OCI-LY1 (cell line): ENCODE data around the gene KANK4.

ENCODE experiments used
- H2AFZ ChIP-seq: fragments of 200-600 bp; sonication (generic), shearing (Covaris generic); 2 replicates; pipeline ENCODE4 v1.6.0; 2014; ENCODE audit warnings: antibody characterized with exemption, mild to moderate bottlenecking, low read length
- H3F3A ChIP-seq: fragments of 200-600 bp; sonication (generic), shearing (Covaris generic); 2 replicates; pipeline ENCODE4 v1.6.0; 2014; ENCODE audit warnings: mild to moderate bottlenecking, antibody characterized with exemption, low read length, moderate library complexity; ENCODE audit not compliant: insufficient read depth
- H3K27ac ChIP-seq: fragments of 200-600 bp; sonication (generic); 2 replicates; pipeline ENCODE4 v1.5.1; 2014; ENCODE audit warnings: low read length, mixed run types, mild to moderate bottlenecking, low read depth; ENCODE audit not compliant: poor library complexity, severe bottlenecking
- H3K27me3 ChIP-seq: fragments of 200-600 bp; sonication (generic); 2 replicates; pipeline ENCODE4 v1.6.0; 2014; ENCODE audit warnings: antibody characterized with exemption, mild to moderate bottlenecking, low read length, moderate library complexity; ENCODE audit not compliant: insufficient read depth
- H3K36me3 ChIP-seq: fragments of 200-600 bp; sonication (generic); 2 replicates; pipeline ENCODE4 v1.6.1; 2014; ENCODE audit warnings: mild to moderate bottlenecking, antibody characterized with exemption, low read length, moderate library complexity, mixed read lengths; ENCODE audit not compliant: insufficient read depth
- H3K4me1 ChIP-seq: fragments of 200-600 bp; sonication (generic); 2 replicates; pipeline ENCODE4 v1.5.1; 2014; ENCODE audit warnings: mild to moderate bottlenecking, low read length, moderate library complexity; ENCODE audit not compliant: insufficient read depth, severe bottlenecking
- H3K4me2 ChIP-seq: fragments of 200-600 bp; sonication (generic), shearing (Covaris generic); 2 replicates; pipeline ENCODE4 v1.6.1; 2014; ENCODE audit warnings: low read length
- H3K4me3 ChIP-seq: fragments of 200-600 bp; sonication (generic); 2 replicates; pipeline ENCODE4 v1.5.1; 2014; ENCODE audit warnings: low read length, low read depth, mild to moderate bottlenecking, mixed read lengths; ENCODE audit not compliant: poor library complexity, severe bottlenecking
- H3K79me2 ChIP-seq: fragments of 200-600 bp; shearing (Covaris generic); 2 replicates; pipeline ENCODE4 v1.6.1; 2016; ENCODE audit warnings: mixed run types, low read length, mixed read lengths; ENCODE audit not compliant: insufficient read depth
- H3K9ac ChIP-seq: fragments of 200-600 bp; sonication (generic), shearing (Covaris generic); 2 replicates; pipeline ENCODE4 v1.6.1; 2014; ENCODE audit warnings: mild to moderate bottlenecking, low read length, mixed read lengths
- H3K9me2 ChIP-seq: fragments of 200-600 bp; sonication (generic), shearing (Covaris generic); 2 replicates; pipeline ENCODE4 v1.6.1; 2014; ENCODE audit warnings: low read depth, mild to moderate bottlenecking, low read length, mixed read lengths
- H3K9me3 ChIP-seq: fragments of 200-600 bp; shearing (Covaris generic); 2 replicates; pipeline ENCODE4 v1.6.1; 2014; ENCODE audit warnings: low read length, mixed read lengths
- H4K20me1 ChIP-seq: fragments of 200-600 bp; sonication (generic), shearing (Covaris generic); 2 replicates; pipeline ENCODE4 v1.6.0; 2016; ENCODE audit warnings: mild to moderate bottlenecking, low read length; ENCODE audit not compliant: insufficient read depth
- EZH2 ChIP-seq: fragments of 200-600 bp; sonication (generic), shearing (Covaris generic); IDR thresholded peaks from 2 replicates; pipeline ENCODE4 v1.8.0; 2017; ENCODE audit warnings: borderline replicate concordance, mixed run types, mild to moderate bottlenecking, antibody characterized with exemption, low read length, moderate library complexity, mixed read lengths
- TF ChIP-seq, protein P1 (sequence below): fragments of 200-600 bp; sonication (generic), shearing (Covaris generic); IDR thresholded peaks from 2 replicates; pipeline ENCODE4 v1.5.1; 2017; ENCODE audit warnings: mild to moderate bottlenecking, antibody characterized with exemption, low read length, moderate library complexity, mixed read lengths

KANK4 gene

GRCh38 chr1:62260688-62261087, 58.5 kb downstream of the KANK4 start:
- H3F3A ChIP-seq = no peaks in the 10 kb centered on the region
- no peaks in the 10 kb centered on the region for H3K9me3 ChIP-seq
- H3K36me3 ChIP-seq = no peaks in the 10 kb centered on the region
- H3K79me2 ChIP-seq = no peaks in the 10 kb centered on the region
- no peak overlapping the region for H3K4me2 ChIP-seq
- no peak overlapping the region for H3K27ac ChIP-seq
- no peak overlapping the region for H2AFZ ChIP-seq
- H3K9ac ChIP-seq = no peak overlapping the region
- no peaks in the 10 kb centered on the region for H3K9me2 ChIP-seq
- no peak overlapping the region for H3K4me3 ChIP-seq
- no peaks in the 10 kb centered on the region for H4K20me1 ChIP-seq
- H3K27me3 ChIP-seq = no peaks in the 10 kb centered on the region
- TF ChIP-seq, protein P1, sequence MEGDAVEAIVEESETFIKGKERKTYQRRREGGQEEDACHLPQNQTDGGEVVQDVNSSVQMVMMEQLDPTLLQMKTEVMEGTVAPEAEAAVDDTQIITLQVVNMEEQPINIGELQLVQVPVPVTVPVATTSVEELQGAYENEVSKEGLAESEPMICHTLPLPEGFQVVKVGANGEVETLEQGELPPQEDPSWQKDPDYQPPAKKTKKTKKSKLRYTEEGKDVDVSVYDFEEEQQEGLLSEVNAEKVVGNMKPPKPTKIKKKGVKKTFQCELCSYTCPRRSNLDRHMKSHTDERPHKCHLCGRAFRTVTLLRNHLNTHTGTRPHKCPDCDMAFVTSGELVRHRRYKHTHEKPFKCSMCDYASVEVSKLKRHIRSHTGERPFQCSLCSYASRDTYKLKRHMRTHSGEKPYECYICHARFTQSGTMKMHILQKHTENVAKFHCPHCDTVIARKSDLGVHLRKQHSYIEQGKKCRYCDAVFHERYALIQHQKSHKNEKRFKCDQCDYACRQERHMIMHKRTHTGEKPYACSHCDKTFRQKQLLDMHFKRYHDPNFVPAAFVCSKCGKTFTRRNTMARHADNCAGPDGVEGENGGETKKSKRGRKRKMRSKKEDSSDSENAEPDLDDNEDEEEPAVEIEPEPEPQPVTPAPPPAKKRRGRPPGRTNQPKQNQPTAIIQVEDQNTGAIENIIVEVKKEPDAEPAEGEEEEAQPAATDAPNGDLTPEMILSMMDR = no peak
- TF ChIP-seq EZH2 = no peak
- no peaks in the 10 kb centered on the region for H3K4me1 ChIP-seq

DNA sequence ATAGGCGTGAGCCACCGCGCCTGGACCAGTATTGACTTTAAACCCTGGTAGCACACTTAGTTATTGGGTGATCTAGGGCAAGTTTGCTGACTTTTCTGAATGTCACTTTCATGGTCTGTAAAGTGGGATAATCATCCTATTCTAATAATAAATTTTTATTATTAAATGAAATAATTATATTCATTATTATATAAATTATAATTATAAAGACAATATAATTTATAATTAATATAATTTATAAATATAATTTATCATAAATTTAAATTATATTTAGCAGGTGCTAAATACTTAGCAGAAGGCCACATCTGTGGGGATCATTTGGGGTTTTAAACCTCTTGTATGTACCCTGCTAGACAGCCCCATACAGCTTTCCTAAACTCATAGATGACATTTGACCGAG, 59.7 kb downstream of the KANK4 start:
- Histone ChIP-seq H3K27ac (no peak overlapping the region), H3K9me3 (no peaks in the 10 kb centered on the region), H3K27me3 (no peaks in the 10 kb centered on the region), H2AFZ (no peak overlapping the region), H3K4me3 (no peak overlapping the region), H3F3A (no peaks in the 10 kb centered on the region), H4K20me1 (no peaks in the 10 kb centered on the region), H3K9ac (no peak overlapping the region), H3K4me1 (no peaks in the 10 kb centered on the region), H3K79me2 (no peaks in the 10 kb centered on the region), H3K9me2 (no peaks in the 10 kb centered on the region), H3K4me2 (no peak overlapping the region), H3K36me3 (no peaks in the 10 kb centered on the region)
- TF ChIP-seq, protein P1 = no peak
- no peak for TF ChIP-seq EZH2

DNA sequence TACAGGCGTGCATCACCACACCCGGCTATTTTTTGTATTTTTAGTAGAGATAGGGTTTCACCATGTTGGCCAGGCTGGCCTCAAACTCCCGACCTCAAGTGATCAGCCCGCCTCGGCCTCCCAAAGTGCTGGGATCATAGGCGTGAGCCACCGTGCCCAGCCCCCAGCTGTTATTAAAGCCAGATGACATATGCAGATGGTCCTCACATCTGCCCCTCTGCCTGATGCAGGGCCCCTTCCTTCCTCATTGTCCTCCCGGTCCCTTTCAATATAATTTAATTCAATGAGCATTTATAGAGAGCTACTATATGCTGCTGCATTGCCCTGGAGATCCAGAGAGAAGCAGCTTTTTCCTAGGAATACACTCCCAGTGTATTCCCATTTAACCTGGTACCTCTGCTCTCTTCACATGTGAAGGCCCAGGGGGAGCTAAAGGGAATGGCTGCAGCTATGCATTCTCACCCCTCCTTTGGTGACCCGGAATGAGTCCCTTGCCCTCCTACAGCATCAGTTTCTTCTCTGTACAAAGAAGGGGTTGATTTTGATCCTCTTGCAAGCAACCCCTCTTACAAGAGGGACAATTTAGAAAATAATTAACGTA, 69.0 kb downstream of the KANK4 start:
- Histone ChIP-seq H3K4me1 (no peaks in the 10 kb centered on the region), H3K36me3 (no peaks in the 10 kb centered on the region), H3K27ac (no peak overlapping the region), H3K9me3 (no peaks in the 10 kb centered on the region), H4K20me1 (no peaks in the 10 kb centered on the region), H3K79me2 (no peaks in the 10 kb centered on the region), H3K27me3 (no peaks in the 10 kb centered on the region), H2AFZ (no peak overlapping the region), H3K4me2 (no peak overlapping the region), H3K4me3 (no peak overlapping the region), H3K9me2 (no peaks in the 10 kb centered on the region), H3K9ac (no peak overlapping the region), H3F3A (no peaks in the 10 kb centered on the region)
- TF ChIP-seq EZH2 = no peak
- TF ChIP-seq, protein P1 = no peak
